Ovary (tissue), 9 donors: ENCODE results near the gene SGMS1. TPM values are rescaled to one million over a fixed set of nuclear protein-coding genes. Genes with fewer than 3 reads are reported as not detected.

ENCODE experiments used
- DNase-seq, 5 donors: peaks; one replicate each; pipeline ENCODE4 v3.0.0-alpha.2; 2019 to 2020
- H3K27ac ChIP-seq, 2 donors: fragments of 200-600 bp; one replicate each; pipeline versions ENCODE4 v1.5.1 to v1.8.0; 2019 to 2022
- H3K27me3 ChIP-seq: fragments of 200-600 bp; one replicate; pipeline ENCODE4 v1.8.0; 2022
- H3K36me3 ChIP-seq: fragments of 200-600 bp; sonication (generic); one replicate; pipeline ENCODE4 v1.5.1; 2019
- H3K4me1 ChIP-seq: one replicate; pipeline ENCODE4 v1.8.1; 2013; ENCODE audit warnings: mild to moderate bottlenecking, moderate library complexity; ENCODE audit not compliant: insufficient read depth
- H3K4me3 ChIP-seq: fragments of 200-600 bp; sonication (generic); one replicate; pipeline ENCODE4 v1.5.1; 2017
- H3K9me3 ChIP-seq, 2 donors: fragments of 200-600 bp in 1 of 2; sonication (generic) in 1 of 2; one replicate each; pipeline versions ENCODE4 v1.5.1 to v1.8.1; 2013 to 2019; ENCODE audit warnings: mild to moderate bottlenecking in 1 of 2, moderate library complexity in 1 of 2
- CTCF ChIP-seq, 3 donors: fragments of 450-650 bp in 2 of 3; fragments of 200-600 bp in 1 of 3; IDR thresholded peaks; one replicate each; pipeline versions ENCODE4 v1.5.1 to v1.8.0; 2016 to 2022; ENCODE audit warnings: antibody characterized with exemption in 3 of 3, mild to moderate bottlenecking in 1 of 3
- EP300 ChIP-seq: sonication (generic); formaldehyde crosslinking; IDR thresholded peaks from one replicate; pipeline ENCODE4 v1.6.1; 2017; ENCODE audit warnings: antibody characterized with exemption
- POLR2A ChIP-seq: fragments of 450-650 bp; IDR thresholded peaks from one replicate; pipeline ENCODE4 v1.6.1; 2017; ENCODE audit warnings: antibody characterized with exemption, mild to moderate bottlenecking, moderate library complexity
- WGBS, 3 donors: extraction: QIAGEN DNeasy Blood & Tissue Kit in 1 of 3; methylation state at CpG; one replicate each; pipeline versions ENCODE4 v1.1.5 to v1.1.7; 2013 to 2017; 5-methylcytosine and 5-hydroxymethylcytosine counted together
- intact Hi-C, 4 donors: fragments of 100-400 bp; cut with DNase I; formaldehyde crosslinking; loops; one replicate each; pipeline versions ENCODE4 v1.11.0 to v1.15.1; 2022 to 2023
- polyA plus RNA-seq, 2 donors: library from polyadenylated mRNA; stranded (reverse); fragments of 200-250 nt in 1 of 2; fragments of 350-450 nt in 1 of 2; fragmentation: Illumina TruSeq in 1 of 2; extraction: RNeasy Lipid Tissue Mini Kit (QIAGEN cat#74804) in 1 of 2; gene quantifications; one replicate each; pipeline ENCODE4 v1.2.3, GENCODE V29; 2013 to 2014
- total RNA-seq, 7 donors: library from RNA; depleted of rRNA in 2 of 7; stranded (reverse); fragments of >200 nt in 2 of 7; fragmentation: NEBNext Ultra II Directional in 3 of 7; extraction: Animal tissue kit (Norgen Biotek cat#: 25700) in 3 of 7; gene quantifications; one replicate each; pipeline versions ENCODE4 v1.1.0 to v1.2.4, GENCODE V29; 2016 to 2023
- donor health status: DM: no; HTN: no; CAD: no; lungs with moderate emphysema.
- donor health status: DM: no; HTN: no; CAD: no.
- donor health status: Bipolar disorder and iron deficiency.
- donor health status: DM: yes; HTN: yes; CAD: no.
- donor health status: DM: no; HTN: no; CAD: no.
- donor health status: DM: yes; HTN: yes; CAD: no.

SGMS1 gene
- total and polyA plus RNA-seq, 9 donors = 15.6 to 90.0 (median 39.0) TPM

GRCh38 chr10:50314169-50315071 is 309.3 kb downstream of the SGMS1 start:
- no peak for DNase-seq
- no peak overlapping the region for H3K4me3 ChIP-seq
- H3K4me1 ChIP-seq = peaks cover 11% of the 10 kb centered on the region
- intact Hi-C loops = no loop called here
- TF ChIP-seq CTCF (IDR thresholded peaks at IDR 0.05) (no peak), EP300 (no peak), POLR2A (no peak)
- no peaks in the 10 kb centered on the region for H3K27me3 ChIP-seq
- H3K27ac ChIP-seq = no peak overlapping the region
- H3K9me3 ChIP-seq = no peaks in the 10 kb centered on the region
- WGBS, 3 donors = 43 to 55% (median 46%) methylated on average over 10 of the region's 10 CpGs
- H3K36me3 ChIP-seq = no peaks in the 10 kb centered on the region

- Histone ChIP-seq H3K27me3 (no peaks in the 10 kb centered on the region), H3K4me3 (no peak overlapping the region), H3K27ac (no peak overlapping the region), H3K4me1 (peaks cover 11% of the 10 kb centered on the region), H3K36me3 (no peaks in the 10 kb centered on the region), H3K9me3 (no peaks in the 10 kb centered on the region)
- no peak for TF ChIP-seq CTCF (IDR thresholded peaks at IDR 0.05)
- no peak for TF ChIP-seq EP300
- TF ChIP-seq POLR2A = no peak
- intact Hi-C loops = no loop called here
- no peak for DNase-seq
- WGBS, 3 donors = 59 to 79% (median 68%) methylated on average over 10 of the region's 10 CpGs
Measured at GRCh38 chr10:50312464-50313437, 311.0 kb downstream of the SGMS1 start.

GRCh38 chr10:50310560-50311174 is 313.1 kb downstream of the SGMS1 start:
- TF ChIP-seq CTCF (IDR thresholded peaks at IDR 0.05) (no peak), EP300 (no peak), POLR2A (no peak)
- H3K36me3 ChIP-seq = no peaks in the 10 kb centered on the region
- no peak overlapping the region for H3K4me3 ChIP-seq
- H3K27me3 ChIP-seq = no peaks in the 10 kb centered on the region
- intact Hi-C loops = no loop called here
- no peak overlapping the region for H3K27ac ChIP-seq
- H3K9me3 ChIP-seq = no peaks in the 10 kb centered on the region
- 84 to 93% (median 91%) methylated on average over 4 of the region's 4 CpGs for WGBS, 3 donors
- no peak for DNase-seq
- peaks cover 4% of the 10 kb centered on the region for H3K4me1 ChIP-seq

- WGBS, 3 donors = 86 to 93% (median 90%) methylated on average over 4 of the region's 4 CpGs
- TF ChIP-seq POLR2A (no peak), EP300 (no peak), CTCF (IDR thresholded peaks at IDR 0.05) (no peak)
- intact Hi-C loops = no loop called here
- no peaks in the 10 kb centered on the region for H3K4me1 ChIP-seq
- no peak overlapping the region for H3K27ac ChIP-seq
- no peak overlapping the region for H3K4me3 ChIP-seq
- DNase-seq = no peak
- H3K9me3 ChIP-seq = no peaks in the 10 kb centered on the region
- no peaks in the 10 kb centered on the region for H3K36me3 ChIP-seq
- no peaks in the 10 kb centered on the region for H3K27me3 ChIP-seq
Measured at GRCh38 chr10:50309342-50309741, 314.4 kb downstream of the SGMS1 start.
